ENCODE results near the gene KIAA0930.

KIAA0930 gene

DNA sequence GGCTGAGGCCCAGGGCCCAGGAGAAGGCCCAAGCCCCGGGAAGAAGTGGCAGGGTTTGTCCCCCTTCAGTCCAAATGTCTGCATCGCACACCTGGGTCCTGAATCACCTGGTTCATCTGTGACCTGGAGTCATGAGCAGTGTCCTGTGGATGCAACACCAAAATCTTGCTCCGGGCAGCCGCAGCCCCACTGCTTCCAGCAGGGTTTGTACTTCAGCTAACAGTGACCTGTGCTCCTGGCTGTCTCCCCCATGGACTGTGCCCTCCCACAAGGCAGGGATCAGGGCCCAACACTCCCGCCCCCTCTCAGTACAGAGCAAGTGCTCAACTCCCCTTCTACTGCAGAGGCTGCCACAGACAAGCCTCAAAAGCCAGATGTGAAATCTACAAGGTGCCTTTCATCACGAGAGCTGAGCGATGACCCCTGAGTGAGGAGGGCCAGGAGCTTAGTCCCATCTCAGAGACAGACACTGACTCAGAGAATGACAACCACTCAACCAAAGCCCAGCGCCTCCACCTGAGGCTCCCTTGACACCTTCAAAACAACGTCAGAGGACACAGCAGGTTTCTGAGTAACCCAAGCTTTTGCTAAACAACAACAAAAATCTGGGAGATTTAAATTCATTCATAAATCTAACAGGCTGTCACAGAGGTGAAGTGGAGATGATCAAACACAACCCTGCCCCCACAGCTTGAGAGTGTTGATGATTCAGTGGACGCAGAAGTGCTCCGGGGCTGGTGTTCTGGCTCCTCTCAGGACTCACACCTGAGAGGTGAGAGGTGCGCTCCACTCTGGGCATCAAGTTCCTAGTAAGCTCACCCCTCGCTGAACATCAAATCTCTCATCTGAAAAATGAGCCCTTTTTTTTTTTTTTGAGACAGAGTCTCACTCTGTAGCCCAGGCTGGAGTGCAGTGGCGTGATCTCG lies 3.4 kb downstream of the KIAA0930 start:
- no peak for DNase-seq

DNA sequence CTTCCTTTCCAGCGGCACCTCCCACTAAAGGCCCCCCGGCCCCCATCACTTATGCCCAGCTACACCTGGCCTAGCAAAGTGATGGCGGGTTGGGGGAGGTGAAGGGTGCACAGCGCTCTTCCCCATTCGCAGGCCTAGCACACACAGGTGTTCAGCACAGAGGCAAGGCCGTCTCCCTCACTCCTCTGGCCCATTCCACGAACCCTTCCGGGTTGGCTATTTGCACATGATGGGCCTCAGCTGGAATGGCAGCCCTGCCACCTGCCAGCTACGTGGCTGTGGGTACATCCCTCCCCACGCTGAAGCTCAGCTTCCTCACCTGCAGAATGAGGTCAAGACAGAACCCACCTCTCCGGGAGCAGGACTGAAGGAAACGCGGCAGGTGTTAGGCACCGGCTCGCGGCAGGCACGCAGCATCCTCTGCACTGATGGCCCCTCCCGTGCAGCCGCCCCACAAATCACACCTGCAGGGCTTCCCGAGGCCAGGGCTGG lies 4.8 kb downstream of the KIAA0930 start:
- no peak for DNase-seq

DNA sequence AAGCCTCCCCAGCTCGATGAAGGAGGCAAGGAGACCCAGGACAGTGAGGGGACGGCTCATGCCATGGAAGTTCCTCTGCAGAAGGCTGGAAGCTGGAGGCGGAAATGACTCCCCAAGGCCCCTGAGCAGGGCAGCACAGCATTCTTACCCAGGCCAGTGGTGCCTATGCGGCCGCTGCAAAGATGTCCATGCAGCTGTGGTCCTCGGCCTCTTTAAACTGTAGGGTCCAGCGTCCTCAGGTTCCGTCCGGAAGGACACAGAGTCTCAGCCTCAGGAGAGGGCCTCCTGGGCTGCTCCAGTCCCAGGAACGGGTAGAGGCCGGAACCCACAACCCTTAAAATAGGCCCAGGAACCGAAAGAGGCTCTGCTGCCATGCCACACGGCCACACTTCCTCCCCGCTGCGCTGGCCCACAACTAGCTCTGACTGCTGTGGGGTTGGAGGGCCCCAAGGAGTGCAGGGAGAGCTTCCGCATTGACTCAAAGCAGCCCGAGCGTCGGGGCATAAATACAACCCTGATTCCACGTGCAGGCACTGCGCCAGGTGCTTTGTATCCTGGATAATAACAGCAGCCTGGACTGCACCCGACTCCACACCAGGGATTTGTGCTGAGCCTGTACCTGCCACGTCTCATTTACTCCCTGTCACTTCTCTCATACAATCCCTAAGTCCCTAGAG lies 5.5 kb downstream of the KIAA0930 start:
- no peak for DNase-seq

DNA sequence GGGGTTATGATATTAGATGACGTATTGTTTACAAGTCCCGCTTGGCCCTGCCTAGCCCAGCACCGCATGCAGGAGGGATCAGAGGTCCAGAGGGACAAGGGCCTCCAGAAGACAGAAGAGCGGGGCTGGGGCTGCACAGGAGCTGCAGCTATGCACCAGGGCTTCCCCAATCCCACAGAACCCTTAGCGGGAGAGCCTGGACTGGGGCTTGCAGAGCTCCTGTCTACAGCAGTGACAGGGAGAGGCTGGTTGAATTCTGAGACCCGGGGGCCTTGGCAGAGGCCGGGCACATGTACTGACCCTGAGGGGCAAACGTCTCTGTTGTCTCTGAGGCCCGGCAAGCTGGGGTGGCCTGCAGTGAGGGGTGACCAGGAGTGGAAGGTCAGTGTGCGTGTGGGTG lies 6.9 kb downstream of the KIAA0930 start:
- no peak for DNase-seq

DNA sequence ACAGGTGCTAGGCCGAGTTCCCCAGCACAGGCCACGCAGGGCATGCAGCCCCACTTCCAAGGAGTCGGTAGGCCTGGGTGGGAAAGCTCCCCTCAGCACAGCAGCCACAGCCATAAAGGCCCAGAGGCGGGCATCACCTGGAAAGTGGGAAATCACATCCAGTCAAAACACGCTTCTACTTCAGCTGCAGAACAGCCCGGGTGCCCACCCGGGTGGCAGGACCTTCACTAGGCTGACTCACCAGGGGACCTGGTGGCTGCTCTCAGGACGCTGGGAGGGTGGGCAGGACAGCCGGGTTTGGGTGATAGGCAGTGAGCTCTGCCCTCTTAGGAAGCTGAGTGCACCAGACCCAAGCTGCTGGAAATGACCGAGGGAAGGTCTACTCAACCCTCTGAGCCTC lies 7.3 kb downstream of the KIAA0930 start:
- no peak for DNase-seq

DNA sequence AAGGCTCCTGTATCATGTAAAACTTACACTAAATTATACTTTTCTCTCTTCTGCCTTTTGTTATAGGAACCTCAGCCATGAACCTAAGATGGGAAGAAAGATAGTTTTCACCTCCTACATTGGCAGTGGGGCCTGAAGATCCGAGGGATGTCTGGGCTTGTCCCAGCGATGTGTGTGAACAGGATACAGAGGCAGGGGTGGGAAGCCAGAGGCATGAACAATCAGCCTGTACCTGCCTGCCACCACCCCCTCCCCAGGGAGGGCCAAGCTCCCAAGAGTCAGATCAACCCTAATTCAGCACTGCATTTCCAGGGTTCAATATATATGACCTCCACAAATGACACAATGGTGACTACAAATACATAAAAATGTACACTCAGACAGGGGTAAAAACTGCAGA lies 9.4 kb downstream of the KIAA0930 start:
- no peak for DNase-seq

DNA sequence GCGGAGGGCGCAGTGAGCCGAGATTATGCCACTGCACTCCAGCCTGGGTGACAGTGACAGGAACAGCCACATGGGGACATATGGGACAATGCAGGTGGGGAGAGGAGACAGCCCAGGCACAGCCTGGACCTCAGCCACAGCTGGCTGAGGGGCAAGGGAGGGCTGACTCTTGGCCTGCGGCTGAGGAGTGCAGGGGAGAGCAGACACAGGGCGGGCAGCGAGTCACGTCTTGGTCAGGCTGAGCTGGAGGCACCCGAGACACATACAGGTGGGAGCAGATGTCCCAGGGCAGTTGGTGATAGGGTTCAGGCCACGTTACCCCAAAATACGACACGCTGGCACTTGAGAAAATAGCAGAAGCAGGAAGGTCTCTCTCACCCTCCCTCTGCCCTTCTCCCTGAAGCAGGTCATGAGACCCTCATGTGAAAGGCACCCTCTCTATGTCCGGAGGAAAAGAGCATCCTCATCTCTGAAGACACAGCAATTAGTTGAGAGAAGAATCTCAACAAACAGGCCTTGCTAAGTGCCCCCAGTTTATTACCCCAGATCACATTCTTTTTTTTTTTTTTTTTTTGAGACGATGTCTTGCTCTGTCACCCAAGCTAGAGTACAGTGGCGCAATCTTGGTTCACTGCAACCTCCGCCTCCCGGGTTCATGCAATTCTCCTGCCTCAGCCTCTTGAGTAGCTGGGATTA lies 10.5 kb downstream of the KIAA0930 start:
- DNase-seq: no peak

DNA sequence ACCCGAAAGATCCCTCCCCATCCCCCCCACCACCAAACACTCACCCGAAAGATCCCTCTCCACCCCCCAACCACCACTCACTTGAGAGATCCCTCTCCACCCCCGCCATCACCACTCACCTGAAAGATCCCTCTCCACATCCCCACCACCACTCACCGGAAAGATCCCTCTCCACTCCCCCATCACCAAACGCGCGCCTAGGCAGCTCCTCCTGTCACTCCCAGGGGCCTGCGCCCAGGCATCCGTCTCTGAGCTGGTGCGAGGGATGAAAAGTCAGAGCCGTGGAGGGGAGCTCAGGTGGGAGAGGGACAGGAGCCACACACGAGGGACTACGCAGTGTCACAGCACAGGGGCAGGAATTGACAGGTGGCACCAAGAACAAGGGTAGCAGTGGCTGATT lies 11.5 kb downstream of the KIAA0930 start:
- no peak for DNase-seq

DNA sequence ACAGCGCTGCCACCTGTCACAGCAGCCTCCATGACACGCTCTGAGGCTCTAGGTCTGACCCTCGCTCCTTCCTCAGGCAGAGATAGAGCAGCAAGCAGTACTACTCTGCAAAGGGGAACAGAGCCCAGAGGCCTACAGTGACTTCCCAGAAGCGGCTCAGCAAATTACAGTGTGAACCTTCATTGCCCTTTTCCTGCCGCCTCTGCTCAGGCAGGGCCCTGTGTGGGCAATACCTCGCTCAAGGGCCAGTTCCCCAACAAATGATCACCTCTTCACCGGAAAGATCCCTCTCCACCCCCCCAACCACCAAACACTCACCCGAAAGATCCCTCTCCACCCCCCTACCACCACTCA lies 12.3 kb downstream of the KIAA0930 start:
- no peak for DNase-seq

DNA sequence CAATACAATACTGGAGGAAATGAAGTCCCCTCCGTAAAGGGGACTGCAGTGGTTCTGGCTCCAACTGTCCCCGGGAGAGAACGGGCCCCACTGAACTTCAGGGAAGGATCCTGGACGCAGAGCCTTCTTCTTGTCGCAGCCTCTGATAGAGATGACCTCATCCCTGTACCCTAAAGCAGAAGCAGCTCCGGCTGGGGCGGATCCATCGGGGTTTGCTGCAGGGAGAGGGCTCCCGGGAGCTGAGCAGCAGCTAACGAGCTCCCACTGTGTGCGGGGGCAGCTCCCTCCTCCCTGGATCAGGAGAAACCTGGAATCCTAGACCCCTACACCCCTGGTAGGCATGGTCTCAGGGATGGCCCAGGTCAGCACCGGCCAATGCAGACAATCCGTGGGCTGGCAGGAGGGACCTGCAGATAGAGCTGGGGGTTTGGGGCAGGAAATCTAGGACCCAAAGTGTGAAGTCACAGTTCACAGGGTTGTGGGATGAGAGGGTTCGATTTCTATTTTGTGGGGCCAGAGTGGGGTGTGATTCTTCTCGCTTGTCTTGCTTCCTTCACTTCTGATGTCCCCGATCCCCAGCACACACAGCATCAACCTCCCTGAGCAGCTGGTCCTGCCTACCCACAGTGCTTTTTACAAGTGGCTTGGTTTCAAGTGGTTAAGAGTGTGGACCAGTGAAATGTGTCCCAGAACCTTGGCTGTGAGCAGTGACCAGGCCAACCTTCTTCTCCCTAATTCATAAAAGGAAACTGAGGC lies 12.9 kb downstream of the KIAA0930 start:
- no peak for DNase-seq

DNA sequence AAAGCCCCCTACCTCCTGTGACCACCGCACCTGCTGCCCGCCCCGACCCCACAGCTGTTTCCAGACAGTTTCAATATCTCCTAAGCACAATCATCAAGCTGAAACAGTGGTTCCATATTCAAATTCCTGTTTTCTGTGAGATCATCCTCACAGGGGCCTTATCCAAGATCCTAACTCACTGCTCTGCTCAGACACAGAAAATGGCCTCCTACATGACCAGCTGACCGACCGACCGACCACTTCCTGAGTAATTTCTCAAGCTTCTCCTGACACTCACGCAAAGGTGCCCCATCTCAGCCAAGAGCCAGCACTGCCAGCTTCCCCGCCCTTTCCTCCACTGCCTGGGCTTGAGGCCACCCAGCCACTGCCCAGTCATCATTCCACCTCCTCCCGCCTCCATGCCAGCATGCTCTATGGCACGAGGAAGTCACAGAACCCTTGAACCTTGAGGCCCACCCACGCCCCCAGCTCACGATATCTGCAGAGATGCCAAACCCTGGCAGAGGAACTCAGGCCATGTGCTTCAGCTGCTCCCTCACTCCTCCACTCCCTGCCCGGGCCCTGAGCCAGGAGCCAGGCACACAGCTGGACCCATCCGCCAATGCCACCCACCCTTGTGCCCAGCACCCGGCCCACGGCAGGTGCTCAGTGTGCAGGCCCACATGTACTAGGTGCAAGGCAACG lies 14.0 kb downstream of the KIAA0930 start:
- DNase-seq: no peak

DNA sequence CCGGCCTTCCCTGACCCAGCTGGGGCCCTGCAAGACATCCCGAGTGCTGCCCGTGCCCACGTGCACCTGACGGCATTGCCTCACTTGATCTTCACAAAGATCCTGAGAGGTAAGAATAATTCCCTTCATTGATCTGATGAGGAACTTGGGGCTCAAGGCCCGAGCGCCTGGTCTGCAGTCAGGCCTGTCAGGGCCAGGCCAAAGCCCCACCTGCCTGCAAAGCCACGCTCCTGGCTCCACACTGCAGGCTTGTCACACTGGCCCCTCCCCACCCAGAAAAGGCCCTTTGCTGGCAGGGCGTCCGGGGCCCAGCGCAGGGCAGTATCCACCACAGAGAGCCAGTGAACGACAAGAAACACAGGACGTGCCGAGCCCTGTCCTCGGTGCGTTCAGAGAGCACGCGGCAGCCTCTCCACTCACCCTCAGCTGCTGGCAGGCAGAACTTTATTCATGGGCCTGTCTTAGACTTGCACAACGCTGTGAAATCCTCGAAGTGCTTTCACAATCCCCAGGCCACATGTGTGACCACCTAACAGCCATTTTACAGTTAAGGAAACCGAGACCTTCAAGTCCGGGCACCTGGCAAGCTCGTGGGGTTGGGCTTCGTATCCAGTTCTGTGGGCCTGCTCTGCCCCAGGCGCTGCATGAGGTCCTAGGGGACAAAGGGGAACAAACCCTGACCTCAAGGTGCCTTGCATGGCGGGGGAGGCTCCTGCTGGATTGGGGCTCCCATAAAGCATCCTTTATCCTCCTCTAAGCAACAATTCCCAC lies 14.8 kb downstream of the KIAA0930 start:
- no peak for DNase-seq

DNA sequence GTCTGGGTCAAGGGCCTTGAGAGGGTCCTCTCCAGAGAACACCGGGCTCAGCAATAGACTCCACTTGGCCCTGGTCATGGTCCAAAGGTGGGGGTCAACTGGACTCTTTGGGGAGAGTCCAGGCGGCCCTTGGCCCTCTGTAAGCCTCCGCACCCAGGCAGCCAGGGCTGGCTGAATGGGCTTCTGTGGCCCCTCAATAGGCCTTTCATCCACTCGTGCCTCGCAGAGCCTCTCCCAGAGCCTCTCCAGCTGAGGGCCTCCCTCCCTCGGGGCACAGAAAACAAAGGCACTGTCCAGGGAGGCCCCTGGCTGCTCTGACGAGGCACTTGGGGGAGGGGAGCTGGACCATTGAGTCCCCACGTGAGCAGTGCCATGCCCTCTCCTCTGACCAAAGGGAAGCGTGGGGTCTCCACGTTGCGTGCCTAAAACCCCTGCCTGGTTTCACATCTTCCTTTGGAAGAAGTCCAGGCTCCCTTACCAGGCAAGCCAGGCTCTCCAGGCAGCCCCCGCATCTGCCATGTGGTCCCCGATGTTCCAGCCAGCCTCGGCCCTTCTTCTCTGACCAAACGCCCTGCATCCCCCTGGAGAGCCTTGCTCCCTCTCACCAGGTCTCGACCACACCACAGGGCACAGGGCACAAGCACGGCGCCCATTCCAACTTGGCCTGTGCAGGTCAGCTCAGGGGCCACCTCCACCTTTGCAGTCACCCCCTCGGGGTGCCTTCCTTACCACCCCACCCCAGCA lies 15.5 kb downstream of the KIAA0930 start:
- no peak for DNase-seq

DNA sequence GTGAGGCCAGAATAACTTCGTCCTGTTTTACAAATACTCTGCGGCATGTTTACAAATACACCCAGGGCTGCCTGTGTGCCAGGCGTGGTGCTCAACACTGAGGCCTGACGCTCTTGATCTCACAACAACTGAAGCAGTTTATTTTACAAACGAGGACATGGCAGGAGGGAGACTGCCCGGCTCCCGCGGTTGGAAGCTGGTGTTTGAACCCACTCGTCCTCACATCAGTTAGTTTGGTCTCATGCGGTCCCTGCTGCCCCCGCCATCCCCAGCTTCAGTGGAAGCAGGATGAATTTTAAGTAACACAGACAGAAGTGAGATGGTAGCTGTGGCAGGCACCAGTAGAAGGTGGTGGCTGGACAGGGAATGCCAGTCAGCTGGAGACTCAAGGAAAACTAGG lies 16.4 kb downstream of the KIAA0930 start:
- DNase-seq: no peak

DNA sequence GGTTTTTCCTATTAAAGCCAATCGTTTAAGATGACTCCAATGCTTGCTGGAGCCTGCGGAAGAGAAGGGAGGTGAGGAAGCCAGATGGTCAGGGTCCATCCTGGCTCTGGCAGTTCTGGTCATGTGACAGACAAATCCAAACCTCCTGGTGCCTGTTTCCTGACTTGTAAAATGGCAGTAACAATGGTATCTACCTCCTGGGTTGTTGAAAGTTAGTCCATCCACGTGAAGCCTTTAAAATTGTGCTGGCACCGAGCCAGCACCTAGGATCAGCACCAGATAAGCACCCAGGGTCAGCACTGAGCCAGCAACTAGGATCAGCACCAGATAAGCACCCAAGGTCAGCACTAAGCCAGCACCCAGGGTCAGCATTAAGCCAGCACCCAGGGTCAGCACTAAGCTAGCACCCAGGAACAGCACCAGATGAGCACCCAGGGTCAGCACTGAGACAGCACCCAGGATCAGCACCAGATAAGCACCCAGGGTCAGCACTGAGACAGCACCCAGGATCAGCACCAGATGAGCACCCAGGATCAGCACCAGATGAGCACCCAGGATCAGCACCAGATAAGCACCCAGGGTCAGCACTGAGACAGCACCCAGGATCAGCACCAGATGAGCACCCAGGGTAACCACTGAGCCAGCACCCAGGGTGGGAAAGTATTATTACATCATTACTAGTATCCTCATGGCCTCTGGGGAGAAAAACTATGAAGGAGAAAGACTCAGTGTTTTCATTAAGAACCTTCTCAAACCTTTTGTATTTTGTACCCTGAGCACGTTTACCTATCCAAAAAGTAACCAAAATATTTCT lies 17.2 kb downstream of the KIAA0930 start:
- DNase-seq: no peak

DNA sequence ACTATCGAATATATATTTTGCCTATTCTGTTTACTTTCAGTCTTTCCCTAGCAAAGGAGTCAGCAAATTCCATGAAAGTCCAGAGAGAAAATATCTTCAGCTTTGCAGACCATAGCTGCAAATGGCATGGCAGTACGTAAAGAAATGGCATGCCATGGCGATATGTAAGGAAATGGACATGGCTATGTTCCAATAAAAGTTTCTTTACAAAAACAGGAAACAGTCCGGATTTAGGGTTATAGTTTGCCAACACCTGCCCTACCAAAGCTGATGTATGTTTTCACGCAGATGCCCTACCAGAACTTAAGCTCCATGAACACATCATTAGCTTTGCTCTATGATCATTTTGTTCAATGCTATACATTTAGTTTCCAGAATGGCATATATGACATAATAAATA lies 19.5 kb downstream of the KIAA0930 start:
- no peak for DNase-seq

DNA sequence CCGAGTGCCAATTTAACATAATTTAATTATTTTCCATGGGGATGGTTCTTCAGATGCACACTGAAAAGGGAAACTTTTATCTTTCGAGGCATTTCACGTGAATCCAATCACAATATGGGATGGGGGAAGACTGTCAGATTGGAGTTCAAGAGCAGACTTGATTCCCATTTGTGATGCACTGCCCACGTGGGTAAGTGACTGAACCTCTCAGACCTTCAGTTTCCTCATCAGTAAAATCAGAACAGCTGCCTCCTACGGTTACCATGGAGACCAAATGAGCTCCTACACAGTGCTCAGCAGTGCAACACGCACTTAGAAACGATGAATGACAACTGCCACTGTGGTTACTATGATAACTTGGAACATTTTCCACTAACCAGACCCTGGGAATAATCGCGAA lies 21.7 kb downstream of the KIAA0930 start:
- no peak for DNase-seq

DNA sequence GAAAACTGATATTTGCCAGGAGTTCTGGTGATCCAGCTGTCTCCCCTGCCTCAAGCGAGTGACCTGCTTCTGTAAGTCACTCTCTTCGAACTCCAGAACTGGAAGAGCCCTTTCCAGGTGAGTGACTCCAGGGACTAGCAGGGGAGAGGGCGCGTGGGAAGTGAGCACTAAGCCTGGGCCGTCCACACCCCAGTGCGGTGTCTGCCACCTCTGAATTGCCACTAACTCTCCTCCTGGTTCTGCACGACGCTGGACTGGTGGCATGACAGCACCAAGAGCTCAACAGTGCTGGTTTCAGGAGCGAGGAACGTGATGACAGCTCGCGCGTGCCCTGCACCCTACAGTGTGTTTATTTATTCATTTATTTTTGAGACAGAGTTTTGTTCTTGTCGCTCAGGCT lies 22.9 kb downstream of the KIAA0930 start:
- DNase-seq: no peak

DNA sequence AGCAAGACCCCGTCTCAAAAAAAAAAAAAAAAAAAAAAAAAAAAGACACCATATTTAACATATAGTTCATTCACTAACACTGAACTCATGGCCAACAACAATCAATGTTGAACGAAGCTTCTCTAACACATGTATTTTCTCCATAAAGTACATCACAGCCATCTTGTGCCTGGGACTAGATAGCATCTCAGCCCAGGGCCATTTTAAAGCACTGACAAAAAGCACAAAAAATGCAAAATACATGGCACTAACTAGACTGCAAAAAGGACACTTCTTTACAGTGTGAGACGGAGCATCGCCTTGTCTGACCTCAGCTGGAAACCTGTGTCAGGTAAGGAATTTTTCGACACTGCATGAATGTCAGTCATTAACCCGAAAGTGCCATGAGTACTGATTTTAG lies 23.3 kb downstream of the KIAA0930 start:
- DNase-seq: no peak

Measured in activated T-cell treated with anti-CD3 and anti-CD28 coated beads, Interleukin-2, amount 50 U/mL, for 1 hour (primary cell).